ENCODE data around the gene PARP16.

Gene PARP16

GRCh38 chr15:65222891-65223290 is 63.8 kb downstream of the PARP16 start:
- no peak for DNase-seq (ENCODE audit: extremely low read depth, insufficient read length)
- no peaks in the 10 kb centered on the region; the same call in 1 of the 2 replicates for H3K27me3 ChIP-seq (replicated peaks; ENCODE audit: control insufficient read depth, insufficient read depth, low read length)
- H3K36me3 ChIP-seq (ENCODE audit: control insufficient read depth, insufficient read depth, low read length) = no peaks in the 10 kb centered on the region
- TF ChIP-seq CTCF (IDR thresholded peaks at IDR 0.05; ENCODE audit: insufficient read depth, low read length, poor library complexity, severe bottlenecking) = no peak
- no peak overlapping the region for H3K4me3 ChIP-seq (replicated peaks; ENCODE audit: low read depth, low read length)

GRCh38 chr15:65221697-65222096 is 65.0 kb downstream of the PARP16 start:
- no peaks in the 10 kb centered on the region for H3K36me3 ChIP-seq (ENCODE audit: control insufficient read depth, insufficient read depth, low read length)
- no peaks in the 10 kb centered on the region; the same call in 1 of the 2 replicates for H3K27me3 ChIP-seq (replicated peaks; ENCODE audit: control insufficient read depth, insufficient read depth, low read length)
- H3K4me3 ChIP-seq (replicated peaks; ENCODE audit: low read depth, low read length) = no peak overlapping the region
- no peak for DNase-seq (ENCODE audit: extremely low read depth, insufficient read length)
- TF ChIP-seq CTCF (IDR thresholded peaks at IDR 0.05; ENCODE audit: insufficient read depth, low read length, poor library complexity, severe bottlenecking) = no peak

- H3K4me3 ChIP-seq (replicated peaks; ENCODE audit: low read depth, low read length) = no peak overlapping the region
- H3K27me3 ChIP-seq (replicated peaks; ENCODE audit: control insufficient read depth, insufficient read depth, low read length) = no peaks in the 10 kb centered on the region
- TF ChIP-seq CTCF (IDR thresholded peaks at IDR 0.05; ENCODE audit: insufficient read depth, low read length, poor library complexity, severe bottlenecking) = no peak
- H3K36me3 ChIP-seq (ENCODE audit: control insufficient read depth, insufficient read depth, low read length) = no peaks in the 10 kb centered on the region
- DNase-seq (ENCODE audit: extremely low read depth, insufficient read length) = no peak
Measured at GRCh38 chr15:65219137-65219536, 67.5 kb downstream of the PARP16 start.

GRCh38 chr15:65217526-65218482 is 68.9 kb downstream of the PARP16 start:
- H3K4me3 ChIP-seq (replicated peaks; ENCODE audit: low read depth, low read length) = no peak overlapping the region
- no peak for TF ChIP-seq CTCF (IDR thresholded peaks at IDR 0.05; ENCODE audit: insufficient read depth, low read length, poor library complexity, severe bottlenecking)

GRCh38 chr15:65215496-65215895 is 71.2 kb downstream of the PARP16 start:
- H3K27me3 ChIP-seq (replicated peaks; ENCODE audit: control insufficient read depth, insufficient read depth, low read length) = no peaks in the 10 kb centered on the region
- no peak for DNase-seq (ENCODE audit: extremely low read depth, insufficient read length)
- TF ChIP-seq CTCF (IDR thresholded peaks at IDR 0.05; ENCODE audit: insufficient read depth, low read length, poor library complexity, severe bottlenecking) = no peak
- no peak overlapping the region for H3K4me3 ChIP-seq (replicated peaks; ENCODE audit: low read depth, low read length)
- no peaks in the 10 kb centered on the region for H3K36me3 ChIP-seq (ENCODE audit: control insufficient read depth, insufficient read depth, low read length)

More at GRCh38 chr15:65217526-65218482, 68.9 kb downstream of the PARP16 start:
- DNase-seq (ENCODE audit: extremely low read depth, insufficient read length) = no peak
- H3K27me3 ChIP-seq (replicated peaks; ENCODE audit: control insufficient read depth, insufficient read depth, low read length) = no peaks in the 10 kb centered on the region
- H3K36me3 ChIP-seq (ENCODE audit: control insufficient read depth, insufficient read depth, low read length) = no peaks in the 10 kb centered on the region

All from GM06990 (cell line).